PFSK-1 (cell line): ENCODE measurements around the gene FNDC10.

Experiments used
- POLR2AphosphoS5 ChIP-seq: IDR thresholded peaks from 2 replicates; pipeline ENCODE4 v1.6.1; 2012; ENCODE audit warnings: low read depth, mild to moderate bottlenecking, control low read depth, low read length, moderate library complexity
- REST ChIP-seq, 2 experiments: IDR thresholded peaks; 2 replicates each; pipeline versions ENCODE4 v1.6.1 to v1.8.0; 2011 to 2012; ENCODE audit warnings: low read depth in 2 of 2, low read length in 2 of 2, control low read depth in 1 of 2, inconsistent platforms in 1 of 2, mild to moderate bottlenecking in 1 of 2, moderate library complexity in 1 of 2; ENCODE audit not compliant: insufficient read depth in 1 of 2
- SIN3A ChIP-seq: IDR thresholded peaks from 2 replicates; pipeline ENCODE4 v1.6.1; 2012; ENCODE audit warnings: mild to moderate bottlenecking, low read length, moderate library complexity, borderline replicate concordance; ENCODE audit not compliant: insufficient read depth
- TAF1 ChIP-seq: IDR thresholded peaks from 2 replicates; pipeline ENCODE4 v1.6.1; 2012; ENCODE audit warnings: low read length, control low read depth, borderline replicate concordance; ENCODE audit not compliant: insufficient read depth

GRCh38 chr1:1609822-1610485 lies 10.0 kb upstream of the FNDC10 start:
- TF ChIP-seq POLR2AphosphoS5: no peak
- TF ChIP-seq REST (IDR thresholded peaks at IDR 0.05; ENCODE audit: insufficient read depth in 1 of 2, low read depth in 2 of 2, low read length in 2 of 2): no peak
- TF ChIP-seq SIN3A: no peak
- no peak for TF ChIP-seq TAF1
